H9 (cell line): ENCODE results near the gene PCED1A. TPM values are rescaled to one million over a fixed set of nuclear protein-coding genes. Genes with fewer than 3 reads are reported as not detected.
"Not testable (repeated sequence)": the region's sequence is repeated elsewhere in the genome, so short reads cannot be mapped to it uniquely, and the experiment has no call there.

Source experiments
- DNase-seq: peaks from one replicate; pipeline ENCODE4 v3.0.0-alpha.2; 2017
- H2AFZ ChIP-seq: one replicate; pipeline ENCODE4 v1.6.1; 2013; ENCODE audit warnings: mild to moderate bottlenecking, low read length, control low read depth, moderate library complexity
- H2AK5ac ChIP-seq: 2 replicates; pipeline ENCODE4 v1.6.1; 2013; ENCODE audit warnings: low read length, control low read depth, mixed read lengths; ENCODE audit not compliant: insufficient read length
- H2BK120ac ChIP-seq: one replicate; pipeline ENCODE4 v1.6.1; 2013; ENCODE audit warnings: low read depth, mild to moderate bottlenecking, low read length, control low read depth, inconsistent platforms; ENCODE audit not compliant: poor library complexity, severe bottlenecking
- H2BK12ac ChIP-seq: 2 replicates; pipeline ENCODE4 v1.6.1; 2013; ENCODE audit warnings: low read length, control low read depth, mixed read lengths, low read depth; ENCODE audit not compliant: insufficient read length
- H2BK15ac ChIP-seq: 2 replicates; pipeline ENCODE4 v1.6.1; 2013; ENCODE audit warnings: low read depth, low read length, control low read depth
- H2BK20ac ChIP-seq: one replicate; pipeline ENCODE4 v1.6.1; 2013; ENCODE audit warnings: low read depth, mild to moderate bottlenecking, low read length, control low read depth, inconsistent platforms; ENCODE audit not compliant: poor library complexity, severe bottlenecking
- H2BK5ac ChIP-seq: 2 replicates; pipeline ENCODE4 v1.6.1; 2013; ENCODE audit warnings: low read length, control low read depth, mixed read lengths; ENCODE audit not compliant: insufficient read length
- H3K14ac ChIP-seq: 2 replicates; pipeline ENCODE4 v1.6.1; 2013; ENCODE audit warnings: low read length, control low read depth; ENCODE audit not compliant: insufficient read depth
- H3K18ac ChIP-seq: 2 replicates; pipeline ENCODE4 v1.6.1; 2013; ENCODE audit warnings: low read depth, mild to moderate bottlenecking, mixed read lengths, low read length, control low read depth; ENCODE audit not compliant: insufficient read length
- H3K23ac ChIP-seq: 2 replicates; pipeline ENCODE4 v1.6.1; 2013; ENCODE audit warnings: low read length, control low read depth, mixed read lengths, low read depth; ENCODE audit not compliant: insufficient read length
- H3K23me2 ChIP-seq: 2 replicates; pipeline ENCODE4 v1.6.1; 2013; ENCODE audit warnings: low read depth, mild to moderate bottlenecking, mixed read lengths, low read length, control low read depth; ENCODE audit not compliant: insufficient read length, poor library complexity, severe bottlenecking
- H3K27ac ChIP-seq: 2 replicates; pipeline ENCODE4 v1.5.1; 2013; ENCODE audit warnings: low read length, control low read depth, mixed read lengths, low read depth; ENCODE audit not compliant: insufficient read length
- H3K27me3 ChIP-seq: 2 replicates; pipeline ENCODE4 v1.6.1; 2013; ENCODE audit warnings: low read length, control low read depth, inconsistent platforms; ENCODE audit not compliant: insufficient read depth
- H3K4ac ChIP-seq: 2 replicates; pipeline ENCODE4 v1.6.1; 2013; ENCODE audit warnings: low read depth, mild to moderate bottlenecking, control low read depth, inconsistent platforms, low read length, moderate library complexity
- H3K4me1 ChIP-seq: 2 replicates; pipeline ENCODE4 v1.6.1; 2013; ENCODE audit warnings: low read length, control low read depth, inconsistent platforms; ENCODE audit not compliant: insufficient read depth
- H3K4me2 ChIP-seq: 2 replicates; pipeline ENCODE4 v1.6.1; 2013; ENCODE audit warnings: low read length, control low read depth, mixed read lengths; ENCODE audit not compliant: insufficient read length, insufficient read depth
- H3K56ac ChIP-seq: 2 replicates; pipeline ENCODE4 v1.6.1; 2013; ENCODE audit warnings: low read depth, mild to moderate bottlenecking, mixed read lengths, low read length, control low read depth; ENCODE audit not compliant: insufficient read length
- H3K79me1 ChIP-seq: 2 replicates; pipeline ENCODE4 v1.6.1; 2013; ENCODE audit warnings: low read depth, mild to moderate bottlenecking, moderate library complexity, low read length, control low read depth, inconsistent platforms; ENCODE audit not compliant: insufficient read depth, poor library complexity, severe bottlenecking
- H3K79me2 ChIP-seq: 2 replicates; pipeline ENCODE4 v1.6.1; 2013; ENCODE audit warnings: low read length, control low read depth, inconsistent platforms; ENCODE audit not compliant: insufficient read depth
- H3K9ac ChIP-seq: 2 replicates; pipeline ENCODE4 v1.6.1; 2013; ENCODE audit warnings: low read length, control low read depth, mixed read lengths; ENCODE audit not compliant: insufficient read length; ENCODE audit errors: extremely low read depth
- H3K9me3 ChIP-seq: one replicate; pipeline ENCODE4 v1.6.1; 2013; ENCODE audit warnings: low read depth, low read length, inconsistent platforms; ENCODE audit not compliant: control insufficient read depth
- H3T11ph ChIP-seq: one replicate; pipeline ENCODE4 v1.6.1; 2013; ENCODE audit warnings: mild to moderate bottlenecking, low read length, control low read depth, inconsistent platforms
- H4K20me1 ChIP-seq: one replicate; pipeline ENCODE4 v1.6.1; 2013; ENCODE audit not compliant: control insufficient read depth, insufficient read length, insufficient read depth
- H4K5ac ChIP-seq: 2 replicates; pipeline ENCODE4 v1.6.1; 2013; ENCODE audit warnings: low read depth, mild to moderate bottlenecking, mixed read lengths, low read length, control low read depth; ENCODE audit not compliant: insufficient read length
- H4K8ac ChIP-seq: replicated peaks from 2 replicates; pipeline ENCODE4 v1.6.1; 2013; ENCODE audit warnings: low read length, control low read depth, mixed read lengths, low read depth; ENCODE audit not compliant: insufficient read length
- H4K91ac ChIP-seq: 2 replicates; pipeline ENCODE4 v1.6.1; 2013; ENCODE audit warnings: low read depth, mild to moderate bottlenecking, moderate library complexity, mixed read lengths, low read length, control low read depth; ENCODE audit not compliant: insufficient read length
- H3K27ac Mint-ChIP-seq, 3 experiments: 2 replicates in 2 of 3; 3 replicates in 1 of 3; pipeline ENCODE4 v1.8.0; 2020 to 2021; ENCODE audit warnings: mixed read lengths in 3 of 3, mild to moderate bottlenecking in 1 of 3, moderate library complexity in 1 of 3
- H3K27me3 Mint-ChIP-seq: 2 replicates; pipeline ENCODE4 v1.8.0; 2021; ENCODE audit warnings: low read depth, mild to moderate bottlenecking, moderate library complexity, mixed read lengths
- H3K36me3 Mint-ChIP-seq, 3 experiments: 2 replicates in 2 of 3; 3 replicates in 1 of 3; pipeline ENCODE4 v1.8.0; 2020 to 2021; ENCODE audit warnings: low read depth in 3 of 3, mixed read lengths in 3 of 3; ENCODE audit not compliant: insufficient read depth in 1 of 3
- H3K4me1 Mint-ChIP-seq, 2 experiments: 2 replicates each; pipeline ENCODE4 v1.8.0; 2020; ENCODE audit warnings: mixed read lengths in 2 of 2
- H3K4me3 Mint-ChIP-seq, 2 experiments: 2 replicates in 1 of 2; 3 replicates in 1 of 2; pipeline ENCODE4 v1.8.0; 2020 to 2021; ENCODE audit warnings: mild to moderate bottlenecking in 2 of 2, mixed read lengths in 2 of 2, moderate library complexity in 1 of 2
- H3K9me3 Mint-ChIP-seq, 2 experiments: 2 replicates in 1 of 2; 3 replicates in 1 of 2; pipeline ENCODE4 v1.8.0; 2020; ENCODE audit warnings: mild to moderate bottlenecking in 2 of 2, mixed read lengths in 2 of 2, moderate library complexity in 1 of 2
- WGBS: extraction: QIAGEN DNeasy Blood & Tissue Kit; methylation state at CpG from one replicate; pipeline ENCODE4 v1.1.7; 2013; ENCODE audit warnings: missing lambda C conversion rate, low lambda C conversion rate, mixed read lengths; ENCODE audit not compliant: insufficient read length; ENCODE audit errors: extremely low coverage; 5-methylcytosine and 5-hydroxymethylcytosine counted together
- total RNA-seq: library from RNA; stranded (reverse); gene quantifications from 2 replicates; pipeline ENCODE4 v1.2.1, GENCODE V29; 2021
- TF ChIP-seq, protein P1 (sequence below): fragments of 200-600 bp; sonication (generic); conservative IDR thresholded peaks from 3 replicates; pipeline ENCODE4 v1.8.0; 2021; ENCODE audit warnings: antibody characterized with exemption, mild to moderate bottlenecking

The PCED1A gene
- total RNA-seq, 1 experiment from 2014 or later: 30.8 TPM

DNA sequence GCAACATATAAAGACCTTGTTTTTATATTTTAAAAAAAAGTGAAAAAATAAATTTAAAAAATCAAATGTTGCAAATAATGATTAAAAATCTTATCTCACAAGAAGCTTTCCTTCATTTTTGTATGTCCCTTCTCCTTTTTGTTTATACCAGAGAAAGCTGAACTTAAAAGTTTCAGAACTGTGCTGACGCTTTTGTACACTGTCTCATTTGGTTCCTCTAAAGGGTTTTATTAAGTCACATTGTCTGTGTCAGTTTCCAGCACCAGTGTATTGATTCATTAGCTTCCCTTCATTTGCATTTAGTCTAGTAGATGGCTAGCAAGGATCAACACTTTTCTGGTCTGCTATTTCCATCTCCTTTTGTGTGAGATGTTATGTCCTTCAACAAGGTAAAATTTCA is 6.7 kb downstream of the PCED1A start:
- no peak overlapping the region for H3K9ac ChIP-seq
- no peak overlapping the region for H4K5ac ChIP-seq
- H2AK5ac ChIP-seq: no peak overlapping the region
- TF ChIP-seq, protein P1, sequence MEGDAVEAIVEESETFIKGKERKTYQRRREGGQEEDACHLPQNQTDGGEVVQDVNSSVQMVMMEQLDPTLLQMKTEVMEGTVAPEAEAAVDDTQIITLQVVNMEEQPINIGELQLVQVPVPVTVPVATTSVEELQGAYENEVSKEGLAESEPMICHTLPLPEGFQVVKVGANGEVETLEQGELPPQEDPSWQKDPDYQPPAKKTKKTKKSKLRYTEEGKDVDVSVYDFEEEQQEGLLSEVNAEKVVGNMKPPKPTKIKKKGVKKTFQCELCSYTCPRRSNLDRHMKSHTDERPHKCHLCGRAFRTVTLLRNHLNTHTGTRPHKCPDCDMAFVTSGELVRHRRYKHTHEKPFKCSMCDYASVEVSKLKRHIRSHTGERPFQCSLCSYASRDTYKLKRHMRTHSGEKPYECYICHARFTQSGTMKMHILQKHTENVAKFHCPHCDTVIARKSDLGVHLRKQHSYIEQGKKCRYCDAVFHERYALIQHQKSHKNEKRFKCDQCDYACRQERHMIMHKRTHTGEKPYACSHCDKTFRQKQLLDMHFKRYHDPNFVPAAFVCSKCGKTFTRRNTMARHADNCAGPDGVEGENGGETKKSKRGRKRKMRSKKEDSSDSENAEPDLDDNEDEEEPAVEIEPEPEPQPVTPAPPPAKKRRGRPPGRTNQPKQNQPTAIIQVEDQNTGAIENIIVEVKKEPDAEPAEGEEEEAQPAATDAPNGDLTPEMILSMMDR: no peak
- H3K27me3 ChIP-seq: no peaks in the 10 kb centered on the region
- no peak overlapping the region for H2BK20ac ChIP-seq
- H2BK15ac ChIP-seq: no peak overlapping the region
- H3K4me2 ChIP-seq: no peak overlapping the region
- H3K56ac ChIP-seq: no peak overlapping the region
- Mint-ChIP-seq H3K4me3 (no peak overlapping the region), H3K36me3 (peaks cover 3 to 23% (median 18%) of the 10 kb centered on the region in 3 experiments), H3K4me1 (peaks cover 0 to 3% of the 10 kb centered on the region in 2 experiments; a peak in 1 of 4 replicates), H3K9me3 (no peaks in the 10 kb centered on the region), H3K27ac (no peak overlapping the region), H3K27me3 (peaks cover 12% of the 10 kb centered on the region)
- H2AFZ ChIP-seq: no peak overlapping the region
- no peak overlapping the region for H3K4ac ChIP-seq
- no peaks in the 10 kb centered on the region for H3K79me2 ChIP-seq
- no peaks in the 10 kb centered on the region for H3K9me3 ChIP-seq
- no CpG with 5 or more reads among the region's 1 CpG for WGBS
- no peaks in the 10 kb centered on the region for H3K4me1 ChIP-seq
- no peak overlapping the region for H4K91ac ChIP-seq
- H4K20me1 ChIP-seq: no peaks in the 10 kb centered on the region
- no peak for DNase-seq
- no peak overlapping the region for H2BK120ac ChIP-seq
- H3K27ac ChIP-seq: no peak overlapping the region
- no peak overlapping the region for H3K14ac ChIP-seq
- H2BK5ac ChIP-seq: no peak overlapping the region
- no peak overlapping the region for H4K8ac ChIP-seq
- no peak overlapping the region for H3T11ph ChIP-seq
- no peaks in the 10 kb centered on the region for H3K23me2 ChIP-seq
- no peak overlapping the region for H3K18ac ChIP-seq
- H3K23ac ChIP-seq: no peak overlapping the region
- no peaks in the 10 kb centered on the region for H3K79me1 ChIP-seq
- no peak overlapping the region for H2BK12ac ChIP-seq

- H3K9me3 Mint-ChIP-seq, H3K4ac ChIP-seq, H3K56ac ChIP-seq, H3K23ac ChIP-seq, H3K9me3 ChIP-seq, H3K4me1 Mint-ChIP-seq, H4K8ac ChIP-seq, H4K91ac ChIP-seq, H2BK12ac ChIP-seq, H3K36me3 Mint-ChIP-seq, H3K4me1 ChIP-seq, H4K5ac ChIP-seq, H3K79me2 ChIP-seq, H3K4me2 ChIP-seq, H3K23me2 ChIP-seq, H3K18ac ChIP-seq, DNase-seq, H2AFZ ChIP-seq, H3K9ac ChIP-seq, H3K27ac ChIP-seq, H3K14ac ChIP-seq, H3K79me1 ChIP-seq, H3K27ac Mint-ChIP-seq, H2BK20ac ChIP-seq, H2BK15ac ChIP-seq, H2BK120ac ChIP-seq, H2BK5ac ChIP-seq, H4K20me1 ChIP-seq, H2AK5ac ChIP-seq, H3K4me3 Mint-ChIP-seq, H3T11ph ChIP-seq, H3K27me3 ChIP-seq: not testable (repeated sequence)
- H3K27me3 Mint-ChIP-seq: peaks cover 32% of the 10 kb centered on the region
- WGBS: no CpG with 5 or more reads among the region's 7 CpGs
Observed at GRCh38 chr20:2831206-2831605, 9.2 kb downstream of the PCED1A start.
